ENCODE measurements around the gene ZNF865.

- TF ChIP-seq CTCF (IDR thresholded peaks at IDR 0.05) (no peak), EZH2 (IDR thresholded peaks at IDR 0.05; ENCODE audit: borderline replicate concordance, insufficient read depth, low read depth, low read length, poor library complexity, severe bottlenecking) (no peak)
Measured at GRCh38 chr19:55613396-55613795, 7.9 kb downstream of the ZNF865 start.
